ENCODE data around the gene CRKL. TPM values are rescaled to one million over a fixed set of nuclear protein-coding genes. Genes with fewer than 3 reads are reported as not detected.
"Not testable (repeated sequence)": the region's sequence is repeated elsewhere in the genome, so short reads cannot be mapped to it uniquely, and the experiment has no call there.

CRKL gene
- total RNA-seq, 1 donor from 2014 or later, result 72.9 TPM

DNA sequence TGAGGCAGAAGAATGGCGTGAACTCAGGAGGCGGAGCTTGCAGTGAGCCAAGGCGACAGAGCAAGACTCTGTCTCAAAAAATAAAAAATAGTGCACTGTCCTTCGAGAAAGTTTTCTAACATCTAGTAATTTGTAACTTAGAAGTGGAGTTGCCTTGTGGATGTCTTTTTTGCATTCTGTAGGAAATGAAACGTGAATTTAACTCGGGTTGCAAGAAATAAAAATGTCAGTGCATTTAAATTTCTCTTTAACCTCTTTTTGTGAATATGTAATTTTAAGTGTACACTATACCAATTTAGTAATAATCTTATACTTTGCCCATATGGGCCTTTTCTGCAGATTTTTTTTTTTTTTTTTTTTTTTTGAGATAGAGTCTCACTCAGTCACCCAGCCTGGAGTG, 26.2 kb upstream of the CRKL start:
- no peak for FAIRE-seq

DNA sequence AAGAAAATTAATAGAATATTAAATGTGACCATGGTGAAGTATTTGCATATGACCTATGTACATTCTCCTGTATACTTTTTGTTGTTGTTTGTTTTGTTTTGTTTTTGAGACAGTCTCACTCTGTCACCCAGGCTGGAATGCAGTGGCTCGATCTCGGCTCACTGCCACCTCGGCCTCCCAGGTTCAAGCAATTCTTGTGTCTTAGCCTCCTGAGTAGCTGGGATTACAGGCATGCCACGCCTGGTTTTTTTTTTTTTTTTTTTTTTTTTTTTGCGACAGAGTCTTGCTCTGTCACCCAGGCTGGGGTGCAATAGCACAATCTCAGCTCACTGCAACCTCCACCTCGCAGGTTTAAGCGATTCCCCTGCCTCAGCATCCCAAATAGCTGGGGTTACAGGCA, 19.5 kb upstream of the CRKL start:
- not testable (repeated sequence) for DNase-seq (ENCODE audit: low read depth); H3K36me3 ChIP-seq (ENCODE audit: control insufficient read depth, insufficient read depth, low read length); FAIRE-seq; H3K27me3 ChIP-seq (ENCODE audit: control insufficient read depth, insufficient read depth, low read length); H3K4me3 ChIP-seq (ENCODE audit: low read depth, low read length)

More for the DNA sequence above, 26.2 kb upstream of the CRKL start:
- H3K27me3 ChIP-seq (ENCODE audit: control insufficient read depth, insufficient read depth, low read length), result no peaks in the 10 kb centered on the region
- TF ChIP-seq, protein P1, sequence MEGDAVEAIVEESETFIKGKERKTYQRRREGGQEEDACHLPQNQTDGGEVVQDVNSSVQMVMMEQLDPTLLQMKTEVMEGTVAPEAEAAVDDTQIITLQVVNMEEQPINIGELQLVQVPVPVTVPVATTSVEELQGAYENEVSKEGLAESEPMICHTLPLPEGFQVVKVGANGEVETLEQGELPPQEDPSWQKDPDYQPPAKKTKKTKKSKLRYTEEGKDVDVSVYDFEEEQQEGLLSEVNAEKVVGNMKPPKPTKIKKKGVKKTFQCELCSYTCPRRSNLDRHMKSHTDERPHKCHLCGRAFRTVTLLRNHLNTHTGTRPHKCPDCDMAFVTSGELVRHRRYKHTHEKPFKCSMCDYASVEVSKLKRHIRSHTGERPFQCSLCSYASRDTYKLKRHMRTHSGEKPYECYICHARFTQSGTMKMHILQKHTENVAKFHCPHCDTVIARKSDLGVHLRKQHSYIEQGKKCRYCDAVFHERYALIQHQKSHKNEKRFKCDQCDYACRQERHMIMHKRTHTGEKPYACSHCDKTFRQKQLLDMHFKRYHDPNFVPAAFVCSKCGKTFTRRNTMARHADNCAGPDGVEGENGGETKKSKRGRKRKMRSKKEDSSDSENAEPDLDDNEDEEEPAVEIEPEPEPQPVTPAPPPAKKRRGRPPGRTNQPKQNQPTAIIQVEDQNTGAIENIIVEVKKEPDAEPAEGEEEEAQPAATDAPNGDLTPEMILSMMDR (IDR thresholded peaks at IDR 0.05; ENCODE audit: insufficient read depth, low read length, severe bottlenecking), result no peak
- peaks cover 5% of the 10 kb centered on the region for H3K36me3 ChIP-seq (ENCODE audit: control insufficient read depth, insufficient read depth, low read length)
- H3K4me3 ChIP-seq (ENCODE audit: low read depth, low read length), result no peak overlapping the region
- DNase-seq (ENCODE audit: low read depth), result no peak

DNA sequence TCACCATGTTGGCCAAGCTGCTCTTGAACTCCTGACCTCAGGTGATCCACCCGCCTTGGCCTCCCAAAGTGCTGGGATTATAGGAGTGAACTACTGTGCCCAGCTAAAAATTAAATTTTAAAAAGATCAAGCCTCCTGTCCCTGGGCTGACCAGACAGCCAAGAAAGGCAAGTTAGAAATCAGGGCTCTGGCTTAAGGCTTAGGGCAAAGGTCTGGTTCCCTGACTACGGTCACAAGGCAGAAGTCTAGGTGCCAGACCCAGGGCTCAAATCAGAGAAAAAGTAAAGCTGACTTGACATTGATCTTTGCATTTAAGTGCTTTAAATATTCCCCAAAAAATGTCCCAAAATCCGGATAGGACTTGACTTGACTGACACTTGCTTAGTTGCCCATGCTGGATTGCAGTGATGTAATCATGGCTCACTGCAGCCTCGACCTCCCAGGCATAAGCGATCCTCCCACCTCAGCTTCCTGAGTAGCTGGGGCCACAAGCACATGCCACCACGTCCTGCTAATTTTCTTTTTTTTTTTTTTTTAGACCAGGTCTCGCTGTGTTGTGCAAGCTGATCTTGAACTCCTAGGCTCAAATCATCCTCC, 17.3 kb upstream of the CRKL start:
- TF ChIP-seq, protein P1 (IDR thresholded peaks at IDR 0.05; ENCODE audit: insufficient read depth, low read length, severe bottlenecking), result no peak
- DNase-seq (ENCODE audit: low read depth), result no peak
- H3K36me3 ChIP-seq (ENCODE audit: control insufficient read depth, insufficient read depth, low read length), result no peaks in the 10 kb centered on the region
- no peaks in the 10 kb centered on the region for H3K27me3 ChIP-seq (ENCODE audit: control insufficient read depth, insufficient read depth, low read length)
- H3K4me3 ChIP-seq (ENCODE audit: low read depth, low read length), result no peak overlapping the region
- FAIRE-seq, result no peak

DNA sequence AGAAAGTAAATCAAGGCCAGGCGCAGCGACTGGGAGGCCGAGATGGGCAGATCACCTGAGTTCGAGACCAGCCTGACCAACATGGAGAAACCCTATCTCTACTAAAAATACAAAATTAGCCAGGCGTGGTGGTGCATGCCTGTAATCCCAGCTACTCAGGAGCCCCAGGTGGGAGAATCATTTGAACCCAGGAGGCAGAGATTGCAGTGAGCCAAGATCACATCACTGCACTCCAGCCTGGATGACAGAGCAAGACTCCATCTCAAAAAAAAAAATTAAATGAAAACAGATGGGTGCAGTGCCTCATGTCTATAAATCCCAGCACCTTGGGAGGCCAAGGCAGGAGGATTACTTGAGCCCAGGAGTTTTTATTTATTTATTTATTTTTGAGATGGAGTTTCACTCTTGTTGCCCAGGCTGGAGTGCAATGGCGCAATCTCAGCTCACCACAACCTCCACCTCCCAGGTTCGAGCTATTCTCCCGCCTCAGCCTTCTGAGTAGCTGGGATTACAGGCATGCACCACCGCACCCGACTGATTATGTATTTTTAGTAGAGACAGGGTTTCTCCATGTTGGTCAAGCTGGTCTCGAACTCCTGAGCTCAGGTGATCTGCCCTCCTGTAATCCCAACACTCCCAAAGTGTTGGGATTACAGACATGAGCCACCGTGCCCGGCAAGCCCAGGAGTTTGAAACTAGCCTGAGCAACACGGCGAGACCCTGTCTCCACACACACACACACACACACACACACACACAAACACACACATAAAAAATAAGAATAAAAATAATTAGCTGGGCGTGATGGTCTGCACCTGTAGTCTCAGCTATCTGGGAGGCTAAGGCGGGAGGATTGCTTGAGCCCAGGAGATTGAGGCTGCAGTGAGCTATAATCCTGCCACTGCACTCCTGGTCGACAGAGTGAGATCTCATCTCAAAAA, 15.8 kb upstream of the CRKL start:
- not testable (repeated sequence) for H3K27me3 ChIP-seq (ENCODE audit: control insufficient read depth, insufficient read depth, low read length); H3K4me3 ChIP-seq (ENCODE audit: low read depth, low read length); H3K36me3 ChIP-seq (ENCODE audit: control insufficient read depth, insufficient read depth, low read length); FAIRE-seq; DNase-seq (ENCODE audit: low read depth)

DNA sequence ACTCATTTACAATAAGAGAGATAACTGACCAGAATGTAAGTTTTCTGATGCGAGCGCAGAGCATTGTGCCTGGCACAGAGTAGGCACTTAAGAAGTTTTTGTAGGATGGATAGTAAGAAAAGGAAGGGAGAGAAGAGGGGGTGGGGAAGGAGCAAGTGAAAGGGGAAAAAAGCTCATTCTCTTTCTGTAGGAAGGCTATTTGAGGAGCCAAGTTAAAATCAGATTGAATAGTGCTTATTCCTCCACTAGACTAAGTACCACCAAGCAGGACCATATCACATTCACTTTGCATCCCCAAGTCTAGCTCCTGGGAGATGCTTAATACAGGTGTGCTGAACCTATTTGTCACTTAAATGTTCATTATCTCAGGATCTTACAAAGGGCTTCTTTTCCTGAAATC, 14.1 kb upstream of the CRKL start:
- TF ChIP-seq, protein P1 (IDR thresholded peaks at IDR 0.05; ENCODE audit: insufficient read depth, low read length, severe bottlenecking), result no peak
- FAIRE-seq, result peak; percentile 75
- no peaks in the 10 kb centered on the region for H3K27me3 ChIP-seq (ENCODE audit: control insufficient read depth, insufficient read depth, low read length)
- H3K4me3 ChIP-seq (ENCODE audit: low read depth, low read length), result no peak overlapping the region
- H3K36me3 ChIP-seq (ENCODE audit: control insufficient read depth, insufficient read depth, low read length), result no peaks in the 10 kb centered on the region
- no peak for DNase-seq (ENCODE audit: low read depth)

DNA sequence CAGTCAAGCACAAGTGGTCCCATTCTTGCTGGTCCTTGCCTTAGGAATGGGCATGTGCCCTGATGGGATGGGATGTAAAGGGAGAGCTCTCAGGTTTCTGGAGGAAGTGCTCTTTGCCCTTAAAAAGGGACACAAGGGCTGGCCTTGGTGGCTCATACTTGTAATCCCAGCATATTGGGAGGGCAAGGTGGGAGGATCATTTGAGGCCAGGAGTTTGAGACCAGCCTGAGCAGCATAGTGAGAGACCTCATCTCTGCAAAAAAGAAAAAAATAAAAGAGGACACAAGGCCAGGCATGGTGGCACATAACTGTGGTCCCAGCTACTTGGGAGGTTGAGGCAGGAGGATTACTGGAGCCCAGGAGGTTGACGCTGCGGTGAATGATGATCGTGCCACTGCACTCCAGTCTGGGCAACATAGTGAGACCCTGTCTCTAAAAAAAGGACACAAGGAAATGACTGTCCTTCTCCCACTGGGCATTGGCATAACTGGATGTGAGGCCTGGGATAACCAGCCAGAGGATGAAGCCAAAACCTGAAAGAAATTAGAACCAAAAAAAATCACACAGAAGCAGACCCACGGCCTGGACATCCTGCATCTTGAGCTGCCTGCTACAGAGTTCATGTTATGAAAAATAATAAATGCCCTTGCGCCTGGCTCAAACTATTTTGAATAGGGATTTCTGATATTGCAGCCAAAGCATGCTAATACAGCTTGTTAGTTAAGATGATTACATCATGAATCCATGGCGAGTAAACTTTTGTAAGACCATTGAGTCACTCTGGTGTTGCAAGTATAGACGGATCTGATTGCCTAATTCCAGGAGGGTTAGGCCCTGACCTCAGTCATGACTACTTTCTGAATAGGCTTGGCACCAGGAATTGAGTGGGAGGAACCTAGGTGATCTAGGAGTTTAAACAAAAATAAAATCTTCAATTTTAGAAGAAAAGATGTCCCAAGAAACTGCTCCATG, 12.9 kb upstream of the CRKL start:
- DNase-seq (ENCODE audit: low read depth) (peak; percentile 100), FAIRE-seq (peak; percentile 79)

More for the DNA sequence above, 12.9 kb upstream of the CRKL start:
- TF ChIP-seq, protein P1 (IDR thresholded peaks at IDR 0.05; ENCODE audit: insufficient read depth, low read length, severe bottlenecking), result no peak
- H3K4me3 ChIP-seq (ENCODE audit: low read depth, low read length), result no peak overlapping the region
- no peaks in the 10 kb centered on the region for H3K36me3 ChIP-seq (ENCODE audit: control insufficient read depth, insufficient read depth, low read length)
- no peaks in the 10 kb centered on the region for H3K27me3 ChIP-seq (ENCODE audit: control insufficient read depth, insufficient read depth, low read length)
